GM21526 (cell line): ENCODE results near the gene MYLK.

ENCODE experiments used
- ATAC-seq: cut with Tn5 transposase; IDR thresholded peaks from one replicate; pipeline ENCODE4 v1.9.1; 2021; ENCODE audit warnings: moderate library complexity; ENCODE audit not compliant: unreplicated experiment, low FRiP score

MYLK gene

DNA sequence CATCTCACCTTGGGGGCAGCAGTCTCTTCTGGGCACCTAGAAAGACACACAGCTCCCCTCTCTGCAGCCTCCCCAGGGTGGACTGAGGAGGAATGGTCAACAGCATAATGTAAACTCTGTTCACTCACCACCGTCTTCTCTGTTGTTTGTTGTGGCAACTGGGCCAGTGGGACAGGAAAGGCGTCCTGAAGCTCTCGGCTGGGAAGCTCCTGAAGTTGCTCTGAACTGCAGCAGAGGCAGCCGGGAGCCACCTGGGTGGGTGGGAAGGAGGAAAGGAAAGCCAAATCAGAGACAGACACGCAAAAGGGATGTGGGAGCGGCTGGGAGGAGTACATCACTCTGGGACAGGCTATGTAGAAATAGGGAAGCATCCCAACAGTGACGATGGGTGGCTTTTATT, 52.7 kb downstream of the MYLK start:
- no peak for ATAC-seq

DNA sequence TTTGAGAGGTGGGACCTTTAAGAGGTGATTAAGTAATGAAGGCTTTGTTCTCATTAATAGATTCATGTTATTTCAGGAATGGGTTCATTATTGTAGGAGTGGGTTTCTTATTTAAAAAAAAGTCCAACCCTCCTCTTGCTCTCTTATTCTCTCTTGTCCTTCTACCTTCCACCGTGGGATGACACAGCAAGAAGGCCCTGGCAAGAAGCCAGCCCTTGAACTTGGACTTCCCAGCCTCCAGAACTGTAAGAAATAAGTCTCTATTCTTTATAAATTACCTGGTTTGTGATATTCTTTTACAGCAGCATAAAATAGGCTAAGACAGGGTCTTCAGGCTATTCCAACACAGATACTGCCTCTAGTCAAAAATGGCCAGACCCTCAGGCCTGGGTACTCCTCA, 62.2 kb downstream of the MYLK start:
- no peak for ATAC-seq

DNA sequence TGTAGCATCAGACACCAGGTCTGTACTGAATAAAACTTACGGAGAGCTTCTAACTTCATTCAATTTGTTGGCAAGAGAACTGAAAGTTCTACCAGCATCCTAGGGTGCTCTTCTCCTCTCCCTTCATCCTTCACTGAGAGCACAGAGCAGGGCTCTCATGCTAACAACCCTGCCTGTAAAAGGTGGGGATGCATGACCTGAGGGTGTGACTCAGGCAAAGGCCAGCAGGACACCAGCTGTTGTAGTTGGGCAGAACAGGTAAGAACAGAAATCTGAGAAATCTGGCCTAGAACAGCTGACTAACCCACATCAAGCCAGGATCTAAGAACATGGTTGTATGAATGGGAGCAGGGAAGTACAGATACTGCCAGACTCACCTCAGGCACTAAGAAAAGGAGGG, 64.2 kb downstream of the MYLK start:
- ATAC-seq = no peak

DNA sequence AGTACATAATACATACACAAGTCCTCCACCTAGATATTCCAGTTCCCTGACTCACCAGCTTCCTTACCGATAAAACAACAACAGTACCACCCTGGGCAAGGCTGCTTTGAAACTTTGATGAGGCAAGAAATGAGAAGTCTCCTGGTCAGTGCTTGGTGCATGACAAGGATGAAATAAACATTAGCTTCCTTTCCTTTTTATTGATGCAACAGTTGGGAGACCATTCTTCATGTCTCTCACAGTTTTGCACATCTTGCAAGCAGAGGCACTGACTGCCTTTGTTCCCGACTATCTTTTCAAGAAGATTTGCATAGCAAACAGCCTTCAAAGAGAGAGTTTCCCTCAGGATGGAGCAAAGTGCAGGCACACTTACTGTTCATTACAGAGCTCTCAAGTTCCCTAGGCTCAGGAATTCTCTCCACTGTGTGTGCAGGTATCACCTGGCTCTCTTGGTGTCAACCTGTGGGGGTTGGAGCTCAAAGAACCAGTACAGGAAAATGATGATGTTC, 65.2 kb downstream of the MYLK start:
- no peak for ATAC-seq

DNA sequence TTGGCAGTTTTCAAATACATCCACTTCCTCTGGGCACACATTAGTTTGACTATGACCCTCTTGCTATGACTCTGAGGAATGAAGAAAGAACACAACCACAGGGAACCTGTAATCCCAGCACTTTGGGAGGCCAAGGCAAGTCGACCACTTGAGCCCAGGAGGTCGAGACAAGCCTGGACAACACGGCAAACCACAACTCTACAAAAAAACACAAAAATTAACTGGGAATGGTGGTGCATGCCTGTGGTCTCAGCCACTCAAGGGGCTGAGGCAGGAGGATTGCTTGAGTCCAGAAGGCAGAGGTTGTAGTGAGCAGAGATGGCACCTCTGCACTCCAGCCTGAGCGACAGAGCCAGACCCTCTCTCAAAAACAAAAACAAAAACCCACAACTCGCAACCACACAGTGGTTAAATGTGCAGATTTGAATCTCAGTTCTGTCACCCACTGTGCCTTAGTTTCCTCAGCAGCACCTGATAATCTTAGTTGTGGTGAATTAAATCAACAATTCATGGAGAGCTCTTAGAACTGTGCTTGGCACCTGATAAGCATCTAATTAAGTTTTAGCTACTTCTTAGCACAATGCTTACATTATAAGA, 65.7 kb downstream of the MYLK start:
- no peak for ATAC-seq

DNA sequence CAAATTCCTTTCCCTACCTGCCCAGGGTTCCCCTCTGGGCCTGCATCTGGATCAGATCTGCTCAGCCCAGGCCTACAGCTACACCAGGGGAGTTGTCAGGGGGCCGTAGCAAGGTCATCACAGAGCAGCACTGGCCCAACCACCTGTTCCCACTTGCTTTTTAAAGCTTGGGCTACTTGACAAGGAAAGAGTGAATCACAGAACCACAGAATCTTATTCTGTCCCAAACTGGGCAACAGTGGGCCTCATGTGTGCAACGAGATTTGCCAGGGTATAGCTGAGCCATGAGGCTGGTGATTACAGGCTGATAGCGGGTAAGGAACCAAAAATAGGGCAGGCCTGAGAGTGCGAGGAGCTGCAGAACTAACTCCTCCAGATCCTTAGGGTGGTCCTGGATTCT, 66.7 kb downstream of the MYLK start:
- ATAC-seq = no peak

DNA sequence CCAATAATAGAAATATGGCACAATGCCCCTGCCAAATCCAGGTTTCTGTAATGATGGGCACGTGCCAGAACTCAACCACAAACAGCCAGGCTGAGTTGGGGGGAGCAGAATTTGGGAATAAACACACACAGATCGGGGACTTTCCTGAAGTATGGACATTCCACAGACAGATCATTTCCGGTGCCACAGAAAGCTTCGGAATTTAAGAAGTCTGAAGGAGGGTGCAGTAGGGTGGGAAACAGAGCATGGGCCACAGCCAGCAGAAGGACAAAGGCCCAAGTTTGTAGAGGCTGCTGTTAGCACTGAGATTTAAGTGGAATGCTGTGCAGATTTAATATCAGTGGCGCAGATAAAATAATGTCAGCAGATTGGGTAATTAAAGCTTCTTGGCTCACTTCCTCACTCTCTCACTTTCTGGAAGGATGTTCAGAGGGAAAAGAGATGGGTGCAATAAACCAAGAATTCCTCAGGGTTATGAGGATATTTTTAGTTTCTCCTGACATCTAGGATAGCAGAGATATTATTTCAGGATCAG, 67.4 kb downstream of the MYLK start:
- no peak for ATAC-seq

DNA sequence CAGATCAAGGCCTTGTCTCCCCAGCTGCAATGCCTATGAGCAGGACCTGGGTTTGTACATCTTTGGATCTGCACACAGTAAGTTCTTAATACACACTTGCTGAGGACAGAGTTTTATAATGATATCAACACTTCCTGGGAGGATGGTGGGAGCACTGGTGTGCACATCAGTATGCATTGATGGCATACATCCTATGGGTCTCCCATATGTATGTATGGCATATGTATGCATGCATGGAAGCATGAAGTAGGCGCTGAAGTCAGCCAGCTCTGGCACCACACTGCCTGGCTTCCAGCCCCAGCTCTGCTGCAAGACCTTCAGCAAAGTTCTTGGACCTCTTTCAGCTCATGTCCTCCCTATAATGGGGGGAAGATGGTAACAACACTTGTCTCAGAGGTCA, 68.2 kb downstream of the MYLK start:
- no peak for ATAC-seq

DNA sequence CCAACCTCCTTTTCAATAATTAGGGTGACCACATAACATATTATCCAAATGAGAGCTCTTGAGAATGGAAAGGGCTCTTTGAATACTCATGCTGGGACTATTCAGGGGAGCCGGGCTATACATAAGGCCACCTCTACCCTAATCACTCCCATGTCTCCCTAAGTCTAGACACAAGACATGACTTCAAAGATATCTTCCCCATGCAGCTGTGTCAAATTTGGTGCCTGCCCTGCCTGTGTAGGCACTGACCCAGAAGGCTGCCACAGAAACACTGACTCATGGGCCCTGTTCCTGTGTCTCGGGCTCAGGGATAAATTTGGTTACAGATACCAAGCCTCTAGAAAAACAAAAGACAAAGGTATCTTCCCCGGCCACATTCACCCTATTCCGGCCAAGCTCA, 70.3 kb downstream of the MYLK start:
- no peak for ATAC-seq

DNA sequence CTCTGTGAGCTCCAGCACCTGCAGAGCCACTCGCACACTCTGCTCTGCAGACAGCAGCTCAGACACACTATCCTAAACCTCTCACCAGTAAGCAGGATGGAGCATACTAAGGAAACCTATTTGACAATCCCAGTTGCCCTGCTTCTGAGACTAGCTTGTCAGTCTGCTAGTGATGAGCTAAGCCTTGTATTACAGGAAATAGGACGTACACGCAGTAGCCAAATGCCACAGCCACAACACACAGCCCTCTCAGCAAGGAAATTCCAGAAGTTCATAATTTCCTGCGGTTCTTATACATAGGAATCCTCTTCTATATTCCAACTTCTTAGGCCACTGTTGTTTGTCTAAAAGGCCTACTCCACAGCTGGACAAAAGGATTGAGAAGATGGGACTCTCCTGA, 74.5 kb downstream of the MYLK start:
- no peak for ATAC-seq

DNA sequence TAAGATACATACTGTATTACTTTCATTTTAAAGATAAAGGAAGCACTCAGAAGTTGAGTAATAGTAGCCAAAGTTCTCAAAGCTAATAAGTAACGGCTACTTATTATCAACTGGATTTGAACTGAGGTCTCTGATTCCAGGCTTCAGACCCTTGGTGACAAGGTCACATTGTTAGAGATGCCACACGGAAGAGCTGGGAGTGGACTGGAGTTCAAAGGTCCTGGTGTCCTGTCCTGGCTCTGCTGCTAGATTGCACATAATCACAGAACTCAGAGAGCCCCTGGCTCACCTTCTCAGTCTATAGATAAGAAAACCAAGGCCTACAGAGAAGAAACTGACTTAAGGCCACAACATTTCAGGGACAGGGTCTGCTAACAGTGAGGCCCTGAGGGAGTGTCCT, 75.3 kb downstream of the MYLK start:
- ATAC-seq = no peak

DNA sequence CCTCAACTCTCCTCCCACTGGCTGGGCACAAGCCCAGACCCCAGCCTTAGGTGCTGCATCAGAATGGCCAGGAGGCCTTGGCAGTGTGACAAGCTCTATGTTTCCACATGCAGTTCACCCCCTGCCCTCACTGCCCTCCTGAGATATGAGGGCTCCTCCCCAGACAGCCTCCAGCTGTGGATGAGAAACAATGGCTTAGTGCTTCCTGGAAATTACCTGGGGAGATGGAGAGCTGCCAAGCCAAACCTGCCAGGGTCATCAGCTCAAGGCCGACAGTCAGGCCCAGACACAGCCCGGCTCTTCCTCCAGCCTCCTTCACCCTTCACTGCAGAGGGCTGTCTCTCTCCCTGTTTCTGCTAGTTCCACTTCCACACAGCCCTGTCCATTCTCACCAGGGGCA, 76.3 kb downstream of the MYLK start:
- no peak for ATAC-seq

DNA sequence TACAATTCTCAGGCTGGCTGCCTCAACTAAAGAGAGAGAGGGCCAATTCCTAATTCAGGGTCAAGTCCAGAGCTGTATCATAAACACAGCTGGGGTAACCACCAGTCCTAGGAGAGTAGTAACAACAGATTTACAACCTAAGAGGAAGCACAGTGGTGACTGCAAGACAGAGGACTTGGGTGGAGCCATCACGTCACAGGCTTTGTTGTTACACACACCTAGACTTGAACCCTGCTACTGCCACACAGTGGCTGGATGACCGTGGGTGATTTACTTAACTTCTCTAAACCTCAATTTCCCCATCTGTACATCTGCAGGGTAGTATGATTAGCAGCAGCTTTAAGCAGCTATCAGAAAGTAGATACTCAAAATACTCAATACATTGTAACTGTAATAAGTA, 78.6 kb downstream of the MYLK start:
- ATAC-seq = no peak

DNA sequence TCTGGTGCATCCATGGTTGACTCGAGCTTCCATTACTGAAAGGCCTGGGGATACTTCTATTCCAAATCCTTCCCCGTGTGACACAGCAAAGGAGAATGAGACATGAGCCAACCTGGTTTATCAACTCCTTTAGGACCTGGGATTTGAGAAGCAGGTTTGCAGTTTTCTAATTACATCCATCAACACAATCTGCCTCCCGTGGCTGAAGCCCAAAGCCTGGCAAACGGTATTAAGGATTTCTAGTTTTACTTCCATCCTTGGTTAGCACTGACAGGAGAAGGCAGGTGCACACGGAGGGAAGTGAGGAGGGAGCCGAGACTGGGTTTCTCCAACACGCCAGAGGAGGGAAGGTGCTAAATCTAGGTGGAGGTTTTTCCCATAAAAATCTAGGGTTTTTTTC, 79.0 kb downstream of the MYLK start:
- ATAC-seq = no peak

DNA sequence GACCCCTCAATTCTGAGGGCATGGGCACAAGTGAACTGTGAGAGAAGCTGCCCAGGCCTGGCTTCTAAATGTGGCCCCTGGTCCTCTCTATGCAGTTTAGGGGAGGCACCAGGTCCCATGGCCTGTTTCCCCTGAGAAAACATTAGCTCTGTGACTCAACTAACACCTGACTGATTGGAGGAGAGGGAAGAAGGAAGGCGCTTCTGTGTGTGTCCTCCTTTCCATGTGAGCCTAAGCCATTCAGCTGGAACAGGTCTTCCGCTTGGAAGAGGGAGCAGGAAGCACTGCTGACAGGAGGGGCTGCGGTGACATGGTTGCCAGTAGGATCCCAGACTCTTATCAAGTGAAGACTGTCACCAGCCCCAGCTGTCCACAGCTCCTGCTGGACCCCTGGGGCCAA, 79.5 kb downstream of the MYLK start:
- no peak for ATAC-seq

DNA sequence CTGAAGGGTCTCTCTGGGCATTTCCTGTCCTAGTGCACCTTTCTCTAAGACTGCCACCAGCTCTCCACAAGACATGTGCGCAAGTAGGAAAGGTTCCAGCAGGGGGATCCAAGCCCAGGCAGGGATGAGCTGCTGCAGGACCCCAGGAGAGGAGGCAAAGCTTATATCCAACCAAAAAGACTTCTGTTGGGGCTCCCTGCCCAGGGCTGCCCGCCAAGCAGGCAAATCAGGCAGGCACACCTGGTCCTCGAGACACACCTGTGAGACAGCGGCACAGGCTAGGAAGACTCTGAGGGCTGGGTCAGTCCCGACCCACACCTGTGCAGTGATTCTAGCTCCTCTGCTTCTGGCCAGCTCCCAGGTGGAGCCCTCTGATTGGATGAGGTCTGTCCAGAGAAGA, 80.6 kb downstream of the MYLK start:
- ATAC-seq = no peak

DNA sequence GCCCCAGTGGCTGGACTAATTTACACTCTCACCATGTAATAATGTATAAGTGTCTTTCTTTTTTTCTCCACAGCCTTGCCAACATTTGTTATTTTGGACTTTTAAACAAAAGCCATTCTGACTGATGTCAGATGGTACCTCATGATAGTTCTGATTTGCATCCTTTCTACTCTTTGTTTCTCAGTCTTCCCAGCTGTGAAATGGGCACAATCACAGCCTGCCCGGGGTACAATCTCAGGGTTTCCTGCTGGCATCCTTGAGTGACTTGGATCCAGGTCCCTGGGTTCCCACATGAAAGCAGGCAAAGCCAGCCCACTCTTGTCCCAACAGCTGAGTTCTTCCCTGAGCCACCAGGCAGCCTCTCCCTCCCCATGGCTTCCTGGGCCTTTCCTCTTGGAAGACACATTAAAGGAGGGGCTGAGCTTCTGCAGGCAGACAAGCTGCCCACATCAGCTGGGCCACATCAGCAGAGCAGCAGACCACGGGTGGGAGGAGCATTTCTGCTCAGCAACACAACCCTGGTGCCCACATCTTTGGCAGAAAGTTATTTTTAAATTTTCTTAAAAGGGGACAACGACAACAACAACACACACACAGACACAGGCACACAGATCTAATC, 82.0 kb downstream of the MYLK start:
- ATAC-seq = no peak

DNA sequence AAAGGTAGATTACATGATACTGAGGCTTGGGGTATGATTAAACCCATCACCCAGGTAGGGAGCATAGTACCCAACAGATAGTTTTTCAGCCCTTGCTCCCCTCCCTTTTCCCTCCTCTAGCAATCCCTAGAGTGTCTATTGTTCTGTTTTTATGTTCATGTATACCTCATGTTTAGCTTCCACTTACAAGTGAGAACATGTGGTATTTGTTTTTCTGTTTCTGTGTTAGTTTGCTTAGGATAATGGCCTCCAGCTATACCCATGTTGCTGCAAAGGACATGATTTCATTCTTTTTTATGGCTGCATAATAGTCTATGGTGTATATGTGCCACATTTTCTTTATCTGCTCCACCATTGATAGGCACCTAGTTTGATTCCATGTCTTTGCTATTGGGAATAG, 82.7 kb downstream of the MYLK start:
- ATAC-seq = no peak

DNA sequence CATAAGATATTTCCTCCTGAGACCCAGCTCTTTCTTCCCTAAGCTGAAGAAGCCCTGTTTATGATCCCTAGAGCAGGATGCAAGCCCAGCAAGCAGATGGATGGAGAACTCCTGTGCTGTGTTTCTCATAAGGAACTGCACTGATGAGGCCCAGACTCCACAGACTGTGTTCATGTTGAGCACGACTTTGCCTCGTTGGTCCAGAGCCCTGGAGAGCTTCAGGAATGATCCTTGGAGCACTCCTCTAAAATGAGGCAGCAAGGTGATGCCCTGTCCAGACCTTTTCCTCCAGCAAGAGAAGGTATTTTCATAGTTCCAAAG, 83.8 kb downstream of the MYLK start:
- ATAC-seq = no peak

DNA sequence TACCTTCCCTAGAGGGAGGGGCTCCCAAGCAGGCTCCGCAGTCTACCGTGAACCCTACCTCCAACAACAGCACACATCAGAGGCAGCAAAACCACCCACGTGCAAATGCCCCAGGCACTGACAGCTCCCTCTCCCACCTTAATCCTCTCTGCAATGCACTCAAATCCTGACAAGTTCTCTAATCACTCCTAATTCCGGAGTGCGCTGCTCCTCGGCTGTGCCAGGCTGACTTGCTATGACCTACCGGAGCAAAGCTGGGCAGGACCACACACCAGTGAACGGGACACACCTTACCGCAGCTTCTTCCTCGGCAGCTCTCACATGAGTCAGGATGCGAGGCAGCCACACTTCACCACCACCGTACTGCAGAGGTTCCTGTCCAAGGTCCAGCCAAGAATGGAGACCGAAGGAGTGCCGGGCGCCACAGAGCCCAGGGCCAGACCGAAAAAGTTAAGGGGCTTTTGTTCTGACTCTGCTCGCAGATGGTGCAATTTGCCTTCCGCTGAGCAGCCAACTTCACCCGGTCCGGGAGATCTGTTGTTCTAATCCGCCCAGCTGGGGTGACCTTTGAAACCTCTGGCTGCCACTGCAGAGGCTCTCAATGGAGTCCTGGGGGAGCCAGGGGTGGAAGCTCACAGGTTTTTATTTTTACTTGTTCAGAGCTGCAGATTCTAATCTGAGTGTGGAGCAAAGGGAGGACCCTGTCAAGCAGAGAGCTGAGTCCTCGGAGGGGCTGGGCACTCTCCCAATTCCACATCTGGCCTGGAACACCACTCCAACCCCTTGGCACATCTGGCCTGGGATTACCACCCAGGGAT, 84.4 kb downstream of the MYLK start:
- no peak for ATAC-seq

DNA sequence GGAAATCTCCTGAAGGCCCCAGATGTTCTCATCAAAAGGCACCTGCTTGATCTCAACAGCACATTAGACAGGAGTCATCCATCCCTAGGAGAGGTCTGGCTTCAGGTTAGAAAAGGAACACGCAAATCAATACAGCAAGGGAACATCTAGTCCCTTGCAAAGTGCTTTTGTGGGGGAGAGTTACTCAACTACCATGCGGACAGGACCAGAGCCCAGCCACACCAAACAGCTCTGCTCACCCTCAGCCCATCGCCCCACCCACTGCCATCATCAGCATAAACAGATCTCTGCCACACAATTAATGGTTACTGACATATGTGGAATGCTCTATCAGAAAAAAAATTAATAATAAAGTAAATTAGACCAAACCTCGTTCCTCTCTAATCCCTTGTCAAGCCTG, 85.6 kb downstream of the MYLK start:
- no peak for ATAC-seq
